A549 (cell line): Measurements from ENCODE around the gene SETBP1. TPM values are rescaled to one million over a fixed set of nuclear protein-coding genes. Genes with fewer than 3 reads are reported as not detected.
A peak's percentile ranks its signal among the peaks of the same experiment; 100 is the strongest.

Source experiments
- ATAC-seq, 2 experiments: fragments of 200-7000 bp in 1 of 2; fragments of >200 bp in 1 of 2; cut with Nextera tagmentation in 1 of 2; cut with Tn5 transposase in 1 of 2; 3 replicates each; pipeline versions ENCODE4 v1.8.0 to v1.9.1; 2018 to 2020; ENCODE audit warnings: mild to moderate bottlenecking in 1 of 2, moderate library complexity in 1 of 2
- CTCF ChIA-PET: fragments of 300-600 bp; sonication (Branson Sonifier 250); formaldehyde crosslinking; extraction: SDS; loops from one replicate; lab custom pipeline; 2021; ENCODE audit warnings: antibody characterized with exemption, inconsistent platforms; lab: Yijun Ruan, JAX
- POLR2A ChIA-PET: fragments of 350-600 bp; formaldehyde crosslinking; extraction: SDS; loops from one replicate; lab custom pipeline; 2021; ENCODE audit warnings: antibody characterized with exemption, inconsistent platforms; lab: Yijun Ruan, JAX
- DNase-seq, 2 experiments: peaks; one replicate each; pipeline versions ENCODE4 v3.0.0 to v3.0.0-alpha.2; 2011 to 2016; ENCODE audit warnings: low read depth in 1 of 2, low spot score in 1 of 2
- FAIRE-seq: peaks from 2 replicates; lab custom pipeline; 2011; peaks lifted over from hg19 to GRCh38; lab: Jason Lieb, UNC
- H3K27ac ChIP-seq, 2 experiments: fragments of >200 bp; sonication (Bioruptor Twin); formaldehyde crosslinking; 3 replicates each; pipeline ENCODE4 v1.5.1; 2016 to 2017
- H3K4me1 ChIP-seq: fragments of >200 bp; sonication (Bioruptor Twin); formaldehyde crosslinking; 3 replicates; pipeline ENCODE4 v1.6.1; 2016
- H3K4me2 ChIP-seq: fragments of >200 bp; sonication (Bioruptor Twin); formaldehyde crosslinking; 3 replicates; pipeline ENCODE4 v1.6.1; 2016
- H3K4me3 ChIP-seq: fragments of >200 bp; sonication (Bioruptor Twin); formaldehyde crosslinking; 3 replicates; pipeline ENCODE4 v1.5.1; 2016
- H3K9me3 ChIP-seq: fragments of >200 bp; sonication (Bioruptor Twin); formaldehyde crosslinking; 3 replicates; pipeline ENCODE4 v1.6.1; 2016
- CBX2 ChIP-seq: fragments of 200-600 bp; sonication (generic); IDR thresholded peaks from 2 replicates; pipeline ENCODE4 v1.6.1; 2016; ENCODE audit warnings: low read depth, mild to moderate bottlenecking, borderline replicate concordance
- CBX8 ChIP-seq: fragments of 200-600 bp; sonication (generic); IDR thresholded peaks from 2 replicates; pipeline ENCODE4 v1.6.1; 2016
- CHD4 ChIP-seq: fragments of 200-600 bp; sonication (generic); IDR thresholded peaks from 2 replicates; pipeline ENCODE4 v1.6.1; 2016; ENCODE audit warnings: antibody characterized with exemption, mild to moderate bottlenecking, borderline replicate concordance
- ESRRA ChIP-seq: fragments of 150-350 bp; IDR thresholded peaks from 2 replicates; pipeline ENCODE4 v1.6.1; 2014; ENCODE audit warnings: mild to moderate bottlenecking, low read length, borderline replicate concordance
- FOSL2 ChIP-seq, 2 experiments: fragments of 450-650 bp in 1 of 2; fragments of >200 bp in 1 of 2; sonication (Bioruptor Twin) in 1 of 2; formaldehyde crosslinking; IDR thresholded peaks; 2 replicates each; pipeline versions ENCODE4 v1.5.0 to v1.6.1; 2016 to 2020; ENCODE audit warnings: mild to moderate bottlenecking in 1 of 2, moderate library complexity in 1 of 2
- GATA3 ChIP-seq: IDR thresholded peaks from 2 replicates; pipeline ENCODE4 v1.6.1; 2012; ENCODE audit warnings: borderline replicate concordance
- HES2 ChIP-seq: fragments of >200 bp; sonication (Bioruptor Twin); formaldehyde crosslinking; IDR thresholded peaks from 2 replicates; pipeline ENCODE4 v1.6.1; 2016
- HOXA7 ChIP-seq: fragments of 250-450 bp; sonication (Bioruptor Pico); IDR thresholded peaks from 2 replicates; pipeline ENCODE4 v1.5.0; 2020; ENCODE audit warnings: mild to moderate bottlenecking, moderate library complexity
- HOXB5 ChIP-seq: fragments of 250-450 bp; sonication (Bioruptor Pico); IDR thresholded peaks from 2 replicates; pipeline ENCODE4 v1.5.0; 2020; ENCODE audit warnings: mild to moderate bottlenecking, moderate library complexity
- JUN ChIP-seq, 2 experiments: fragments of >200 bp; sonication (Bioruptor Twin); formaldehyde crosslinking; IDR thresholded peaks; 2 replicates in 1 of 2; 3 replicates in 1 of 2; pipeline ENCODE4 v1.6.1; 2016 to 2017
- JUNB ChIP-seq: fragments of >200 bp; sonication (Bioruptor Twin); formaldehyde crosslinking; IDR thresholded peaks from 2 replicates; pipeline ENCODE4 v1.6.1; 2016
- MAFK ChIP-seq: fragments of 450-650 bp; IDR thresholded peaks from 2 replicates; pipeline ENCODE4 v1.6.1; 2014; ENCODE audit not compliant: partially characterized antibody
- NR3C1 ChIP-seq: fragments of >200 bp; sonication (Bioruptor Twin); formaldehyde crosslinking; IDR thresholded peaks from 3 replicates; pipeline ENCODE4 v1.6.1; 2017
- RAD21 ChIP-seq, 2 experiments: fragments of >200 bp in 1 of 2; sonication (Bioruptor Twin) in 1 of 2; formaldehyde crosslinking in 1 of 2; IDR thresholded peaks in 1 of 2; conservative IDR thresholded peaks in 1 of 2; 2 replicates in 1 of 2; 3 replicates in 1 of 2; pipeline ENCODE4 v1.6.1; 2012 to 2018; ENCODE audit warnings: inconsistent platforms in 1 of 2
- RCOR1 ChIP-seq: fragments of 150-350 bp; IDR thresholded peaks from 2 replicates; pipeline ENCODE4 v1.6.1; 2014; ENCODE audit warnings: antibody characterized with exemption, low read length, low read depth
- RFX5 ChIP-seq: fragments of 450-650 bp; IDR thresholded peaks from 2 replicates; pipeline ENCODE4 v1.7.1; 2014; ENCODE audit warnings: antibody characterized with exemption, mild to moderate bottlenecking, moderate library complexity
- RNF2 ChIP-seq: fragments of 200-600 bp; sonication (generic); IDR thresholded peaks from 2 replicates; pipeline ENCODE4 v1.6.1; 2016; ENCODE audit warnings: low read depth, mild to moderate bottlenecking, antibody characterized with exemption, moderate library complexity, borderline replicate concordance
- ZFP36 ChIP-seq: fragments of 450-650 bp; IDR thresholded peaks from 2 replicates; pipeline ENCODE4 v1.6.1; 2014; ENCODE audit warnings: borderline replicate concordance; ENCODE audit not compliant: partially characterized antibody
- ZSCAN20 ChIP-seq: fragments of 250-450 bp; sonication (Bioruptor Pico); IDR thresholded peaks from 2 replicates; pipeline ENCODE4 v1.8.0; 2022; ENCODE audit warnings: mild to moderate bottlenecking, moderate library complexity
- WGBS: methylation state at CpG from one replicate; pipeline ENCODE4 v1.1.6; 2017; ENCODE audit errors: missing lambda C conversion rate; 5-methylcytosine and 5-hydroxymethylcytosine counted together
- polyA plus RNA-seq, 4 experiments: library from polyadenylated mRNA; depleted of rRNA in 3 of 4; stranded (reverse); fragments of >200 nt; fragmentation: RNase III in 1 of 4; extraction: RNeasy Plus Mini Kit Qiagen cat#74134 plus additional on column Dnase treatment in 1 of 4; gene quantifications; 2 replicates in 3 of 4; 3 replicates in 1 of 4; pipeline ENCODE4 v1.2.3, GENCODE V29; 2011 to 2017
- TF ChIP-seq, protein P1 (sequence below): IDR thresholded peaks from 2 replicates; pipeline ENCODE4 v1.6.1; 2012
- TF ChIP-seq, protein P2 (sequence below): IDR thresholded peaks from 2 replicates; pipeline ENCODE4 v1.6.1; 2012
- TF ChIP-seq, protein P3 (sequence below): fragments of 250-450 bp; sonication (Bioruptor Pico); IDR thresholded peaks from 2 replicates; pipeline ENCODE4 v1.5.0; 2021; ENCODE audit warnings: mild to moderate bottlenecking, moderate library complexity, borderline replicate concordance

Gene SETBP1
- polyA plus RNA-seq, 2 of the 4 experiments (the other 2 are of a cell fraction): 0.50 to 1.9 TPM

DNA sequence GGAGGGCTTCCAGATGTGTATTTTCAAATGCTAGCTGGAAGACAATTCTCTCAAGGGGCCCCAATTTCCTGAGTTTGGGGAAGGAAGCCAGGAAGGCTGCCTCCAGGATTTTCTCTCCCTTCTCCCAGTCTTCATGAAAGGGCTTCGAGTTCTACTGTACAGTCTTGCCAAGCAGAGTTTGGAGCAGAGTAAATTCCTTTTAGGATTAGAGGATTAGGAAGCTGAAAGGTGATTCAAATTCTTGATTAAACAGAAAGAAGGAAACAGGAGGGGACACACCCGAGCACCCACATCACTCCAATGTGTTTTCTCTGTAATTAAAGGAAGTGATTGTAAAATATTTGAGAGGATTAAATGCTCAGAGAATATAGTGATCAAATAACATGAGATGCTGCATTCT, 217.8 kb downstream of the SETBP1 start (continued):
- TF ChIP-seq ZSCAN20 (CRISPR knock-in tag) (no peak), CBX8 (no peak), JUN (IDR thresholded peaks at IDR 0.05) (no peak), CHD4 (no peak), CBX2 (no peak), MAFK (no peak)

- H3K9me3 ChIP-seq: no peaks in the 10 kb centered on the region
- H3K4me1 ChIP-seq: no peaks in the 10 kb centered on the region
- no peak overlapping the region for H3K27ac ChIP-seq
- no peak overlapping the region for H3K4me2 ChIP-seq
- ChIA-PET POLR2A (no interaction called here), CTCF (no interaction called here)
- FAIRE-seq (no peak), DNase-seq (no peak), ATAC-seq (no peak)
- TF ChIP-seq RAD21 (conservative IDR thresholded peaks at IDR 0.05 in 1 of 2, IDR thresholded peaks at IDR 0.05 in 1 of 2) (0 out of 5 replicates have a peak, but pooled peaks of 1 of the 2 experiments have one; percentile 3), RNF2 (no peak)
- no peak overlapping the region for H3K4me3 ChIP-seq
These were observed 219.1 kb downstream of the SETBP1 start for GRCh38 chr18:44899832-44900231.

DNA sequence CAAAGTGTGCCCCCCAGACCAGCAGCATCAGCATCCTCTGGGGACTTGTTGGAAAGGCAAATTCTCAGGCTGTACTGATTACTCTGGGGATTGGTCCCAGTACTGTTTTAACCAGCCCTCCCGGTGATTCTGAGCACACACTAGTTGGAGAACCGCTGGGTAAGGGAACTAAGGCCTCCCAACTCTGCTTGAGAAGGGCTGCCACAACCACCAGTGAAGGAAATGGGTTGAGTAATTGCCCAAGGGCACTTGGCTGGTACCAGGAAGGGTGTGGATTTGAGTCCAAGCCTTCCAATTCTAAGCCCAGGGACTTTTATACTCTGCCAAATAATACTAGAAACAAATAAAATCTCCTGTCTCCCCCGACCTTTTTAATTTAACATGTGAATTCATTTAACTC, 219.9 kb downstream of the SETBP1 start:
- no peak overlapping the region for H3K27ac ChIP-seq
- ChIA-PET POLR2A (no interaction called here), CTCF (no interaction called here)
- DNase-seq (no peak), FAIRE-seq (no peak), ATAC-seq (no peak)
- TF ChIP-seq RCOR1: no peak
- TF ChIP-seq FOSL2 (IDR thresholded peaks at IDR 0.05): no peak
- no peak for TF ChIP-seq FOSL2 (CRISPR knock-in tag; IDR thresholded peaks at IDR 0.05)
- TF ChIP-seq RFX5: no peak
- TF ChIP-seq ZFP36: no peak
- TF ChIP-seq, protein P1, sequence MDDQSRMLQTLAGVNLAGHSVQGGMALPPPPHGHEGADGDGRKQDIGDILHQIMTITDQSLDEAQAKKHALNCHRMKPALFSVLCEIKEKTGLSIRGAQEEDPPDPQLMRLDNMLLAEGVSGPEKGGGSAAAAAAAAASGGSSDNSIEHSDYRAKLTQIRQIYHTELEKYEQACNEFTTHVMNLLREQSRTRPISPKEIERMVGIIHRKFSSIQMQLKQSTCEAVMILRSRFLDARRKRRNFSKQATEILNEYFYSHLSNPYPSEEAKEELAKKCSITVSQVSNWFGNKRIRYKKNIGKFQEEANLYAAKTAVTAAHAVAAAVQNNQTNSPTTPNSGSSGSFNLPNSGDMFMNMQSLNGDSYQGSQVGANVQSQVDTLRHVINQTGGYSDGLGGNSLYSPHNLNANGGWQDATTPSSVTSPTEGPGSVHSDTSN: no peak
- 46% methylated on average over 3 of the region's 3 CpGs for WGBS
- no peak overlapping the region for H3K4me2 ChIP-seq
- H3K4me3 ChIP-seq: no peak overlapping the region
- H3K9me3 ChIP-seq: no peaks in the 10 kb centered on the region
- H3K4me1 ChIP-seq: no peaks in the 10 kb centered on the region

- ATAC-seq: no peak
- H3K4me3 ChIP-seq: no peak overlapping the region
- CTCF ChIA-PET: no interaction called here
- no peak overlapping the region for H3K27ac ChIP-seq
- no peak for FAIRE-seq
- no peak overlapping the region for H3K4me2 ChIP-seq
- POLR2A ChIA-PET: no interaction called here
- no peak for DNase-seq
- no peaks in the 10 kb centered on the region for H3K4me1 ChIP-seq
- no peaks in the 10 kb centered on the region for H3K9me3 ChIP-seq
- TF ChIP-seq HOXA7 (CRISPR knock-in tag): no peak
- TF ChIP-seq RAD21 (conservative IDR thresholded peaks at IDR 0.05 in 1 of 2, IDR thresholded peaks at IDR 0.05 in 1 of 2): 0 out of 5 replicates have a peak, but pooled peaks of 1 of the 2 experiments have one; percentile 7
- TF ChIP-seq JUNB: no peak
- TF ChIP-seq, protein P1: no peak
- no peak for TF ChIP-seq NR3C1
- TF ChIP-seq, all 56 proteins: peak for 1
- WGBS: 64% methylated on average over 2 of the region's 2 CpGs
These were observed 220.6 kb downstream of the SETBP1 start for GRCh38 chr18:44901283-44901682.

GRCh38 chr18:44903327-44903726, 222.6 kb downstream of the SETBP1 start:
- POLR2A ChIA-PET: no interaction called here
- WGBS: 81% methylated on average over 2 of the region's 2 CpGs
- Histone ChIP-seq H3K4me2 (no peak overlapping the region), H3K4me1 (no peaks in the 10 kb centered on the region), H3K27ac (no peak overlapping the region), H3K4me3 (no peak overlapping the region), H3K9me3 (no peaks in the 10 kb centered on the region)
- no peak for TF ChIP-seq JUN (IDR thresholded peaks at IDR 0.05)
- TF ChIP-seq HES2: no peak
- no peak for TF ChIP-seq HOXB5 (CRISPR knock-in tag)
- no peak for TF ChIP-seq GATA3
- TF ChIP-seq, protein P2, sequence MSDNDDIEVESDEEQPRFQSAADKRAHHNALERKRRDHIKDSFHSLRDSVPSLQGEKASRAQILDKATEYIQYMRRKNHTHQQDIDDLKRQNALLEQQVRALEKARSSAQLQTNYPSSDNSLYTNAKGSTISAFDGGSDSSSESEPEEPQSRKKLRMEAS: no peak
- no peak for TF ChIP-seq RNF2
- TF ChIP-seq, protein P3, sequence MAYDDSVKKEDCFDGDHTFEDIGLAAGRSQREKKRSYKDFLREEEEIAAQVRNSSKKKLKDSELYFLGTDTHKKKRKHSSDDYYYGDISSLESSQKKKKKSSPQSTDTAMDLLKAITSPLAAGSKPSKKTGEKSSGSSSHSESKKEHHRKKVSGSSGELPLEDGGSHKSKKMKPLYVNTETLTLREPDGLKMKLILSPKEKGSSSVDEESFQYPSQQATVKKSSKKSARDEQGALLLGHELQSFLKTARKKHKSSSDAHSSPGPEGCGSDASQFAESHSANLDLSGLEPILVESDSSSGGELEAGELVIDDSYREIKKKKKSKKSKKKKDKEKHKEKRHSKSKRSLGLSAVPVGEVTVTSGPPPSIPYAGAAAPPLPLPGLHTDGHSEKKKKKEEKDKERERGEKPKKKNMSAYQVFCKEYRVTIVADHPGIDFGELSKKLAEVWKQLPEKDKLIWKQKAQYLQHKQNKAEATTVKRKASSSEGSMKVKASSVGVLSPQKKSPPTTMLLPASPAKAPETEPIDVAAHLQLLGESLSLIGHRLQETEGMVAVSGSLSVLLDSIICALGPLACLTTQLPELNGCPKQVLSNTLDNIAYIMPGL (CRISPR knock-in tag): no peak
- no peak for TF ChIP-seq ESRRA
- FAIRE-seq (no peak), ATAC-seq (no peak), DNase-seq (no peak)
- CTCF ChIA-PET: interaction anchor here (0.5 kb wide), 1 partner anchor 16 kb away, joined by 4 read pairs; no protein-coding TSS in a partner anchor
